Bronchial epithelial cell (primary cell): ENCODE data around the gene RAI1. TPM values are rescaled to one million over a fixed set of nuclear protein-coding genes. Genes with fewer than 3 reads are reported as not detected.

Experiments
- DNase-seq: peaks from one replicate; pipeline ENCODE4 v3.0.0-alpha.2; 2010; ENCODE audit warnings: low read depth
- FAIRE-seq: peaks from 2 replicates; lab custom pipeline; 2011; peaks lifted over from hg19 to GRCh38; lab: Jason Lieb, UNC
- H3K27me3 ChIP-seq: 2 replicates; pipeline ENCODE4 v1.5.1; 2011; ENCODE audit warnings: low read length; ENCODE audit not compliant: control insufficient read depth, insufficient read depth
- H3K36me3 ChIP-seq: 2 replicates; pipeline ENCODE4 v1.5.1; 2011; ENCODE audit warnings: low read length; ENCODE audit not compliant: control insufficient read depth, insufficient read depth
- H3K4me3 ChIP-seq: 2 replicates; pipeline ENCODE4 v1.5.1; 2011; ENCODE audit warnings: mild to moderate bottlenecking, low read depth, low read length, control low read depth
- total RNA-seq: library from RNA; depleted of rRNA; stranded (reverse); fragments of >200 nt; gene quantifications from 2 replicates; pipeline ENCODE4 v1.2.1, GENCODE V29; 2014
- TF ChIP-seq, protein P1 (sequence below): IDR thresholded peaks from 2 replicates; pipeline ENCODE4 v1.5.1; 2011; ENCODE audit warnings: mild to moderate bottlenecking, moderate library complexity, low read length, control low read depth, inconsistent platforms; ENCODE audit not compliant: insufficient read depth, severe bottlenecking

The RAI1 gene
- total RNA-seq, 1 donor from 2014 or later, result 7.4 TPM

DNA sequence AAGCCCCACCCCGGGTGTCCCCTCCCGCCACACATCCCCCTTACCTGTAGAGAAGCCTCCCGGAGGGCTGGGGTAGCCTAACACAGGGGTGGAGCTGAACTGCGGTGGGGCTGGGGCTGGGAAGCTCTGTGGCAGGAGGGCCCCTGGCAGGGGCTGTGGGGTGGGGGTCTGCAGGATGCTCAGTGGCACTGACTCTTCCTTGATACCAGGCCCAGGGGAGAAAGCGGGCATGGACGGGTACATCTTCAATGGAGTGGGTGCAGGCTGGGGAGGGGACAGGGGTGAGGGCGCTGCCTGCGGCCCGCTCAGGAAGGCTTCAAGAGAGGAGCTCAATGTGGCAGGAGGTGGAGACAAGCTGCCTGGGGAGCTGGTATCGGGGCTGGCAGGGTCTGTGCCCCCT lies 138.8 kb downstream of the RAI1 start:
- Histone ChIP-seq H3K4me3 (no peak overlapping the region), H3K36me3 (peaks cover 57% of the 10 kb centered on the region), H3K27me3 (no peaks in the 10 kb centered on the region)
- TF ChIP-seq, protein P1, sequence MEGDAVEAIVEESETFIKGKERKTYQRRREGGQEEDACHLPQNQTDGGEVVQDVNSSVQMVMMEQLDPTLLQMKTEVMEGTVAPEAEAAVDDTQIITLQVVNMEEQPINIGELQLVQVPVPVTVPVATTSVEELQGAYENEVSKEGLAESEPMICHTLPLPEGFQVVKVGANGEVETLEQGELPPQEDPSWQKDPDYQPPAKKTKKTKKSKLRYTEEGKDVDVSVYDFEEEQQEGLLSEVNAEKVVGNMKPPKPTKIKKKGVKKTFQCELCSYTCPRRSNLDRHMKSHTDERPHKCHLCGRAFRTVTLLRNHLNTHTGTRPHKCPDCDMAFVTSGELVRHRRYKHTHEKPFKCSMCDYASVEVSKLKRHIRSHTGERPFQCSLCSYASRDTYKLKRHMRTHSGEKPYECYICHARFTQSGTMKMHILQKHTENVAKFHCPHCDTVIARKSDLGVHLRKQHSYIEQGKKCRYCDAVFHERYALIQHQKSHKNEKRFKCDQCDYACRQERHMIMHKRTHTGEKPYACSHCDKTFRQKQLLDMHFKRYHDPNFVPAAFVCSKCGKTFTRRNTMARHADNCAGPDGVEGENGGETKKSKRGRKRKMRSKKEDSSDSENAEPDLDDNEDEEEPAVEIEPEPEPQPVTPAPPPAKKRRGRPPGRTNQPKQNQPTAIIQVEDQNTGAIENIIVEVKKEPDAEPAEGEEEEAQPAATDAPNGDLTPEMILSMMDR, result no peak
- FAIRE-seq (no peak), DNase-seq (no peak)

DNA sequence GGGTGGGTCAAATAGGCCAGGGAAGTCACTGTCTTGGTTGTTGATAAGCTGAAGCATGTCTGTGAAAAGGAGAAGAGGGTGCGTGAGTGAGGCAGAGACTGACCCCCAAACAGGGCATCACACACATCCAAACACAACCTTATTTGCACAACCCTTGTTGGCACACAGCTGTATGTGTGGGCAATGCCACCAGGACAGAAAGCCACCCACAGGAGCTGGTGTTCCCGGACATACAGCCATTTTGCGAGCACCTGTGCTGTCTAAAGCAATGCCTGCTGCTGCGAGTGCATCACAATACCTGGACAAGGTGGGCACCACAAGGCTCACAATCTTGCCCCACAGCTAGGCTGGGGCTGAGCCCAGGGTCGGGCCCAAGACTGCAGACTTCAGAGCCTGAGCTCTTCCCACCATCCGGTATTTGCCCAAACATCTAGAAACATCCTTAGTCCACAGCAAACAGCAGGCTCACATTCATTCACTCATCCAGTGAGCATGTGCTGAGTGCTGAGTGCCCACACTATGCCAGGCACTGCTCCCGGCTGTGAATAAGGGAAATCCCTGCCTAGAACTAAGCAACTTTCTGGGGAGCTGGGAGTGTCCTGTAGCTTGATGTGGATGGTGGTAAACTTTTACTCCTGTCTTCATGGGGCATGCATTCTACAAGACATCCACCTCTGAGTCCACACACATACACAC lies 139.4 kb downstream of the RAI1 start:
- H3K27me3 ChIP-seq, result no peaks in the 10 kb centered on the region
- no peak overlapping the region for H3K4me3 ChIP-seq
- peaks cover 52% of the 10 kb centered on the region for H3K36me3 ChIP-seq
- TF ChIP-seq, protein P1, result no peak
- DNase-seq, result no peak
- FAIRE-seq, result peak; percentile 47

DNA sequence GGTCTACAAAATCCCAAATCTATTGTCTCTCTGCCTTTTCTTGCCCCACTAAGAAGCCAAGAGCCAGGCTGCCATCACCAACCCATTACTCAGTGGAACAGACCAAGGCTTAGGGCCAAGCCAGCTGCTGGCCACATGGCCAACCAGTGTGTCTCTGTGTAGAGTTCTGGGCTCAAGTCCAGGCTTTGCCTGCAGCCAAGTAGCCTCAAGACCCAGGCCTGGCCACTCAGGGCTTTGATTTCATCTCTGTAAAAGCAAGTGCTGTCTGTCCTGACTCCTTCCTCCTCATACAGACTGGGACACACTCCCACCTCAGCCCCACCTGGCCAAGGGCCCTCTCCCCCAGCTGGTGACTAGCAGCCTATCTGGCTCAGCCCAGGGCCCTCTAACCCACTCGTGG lies 140.9 kb downstream of the RAI1 start:
- peaks cover 39% of the 10 kb centered on the region for H3K36me3 ChIP-seq
- TF ChIP-seq, protein P1, result no peak
- no peaks in the 10 kb centered on the region for H3K27me3 ChIP-seq
- peak overlapping the region; percentile 49 for H3K4me3 ChIP-seq
- FAIRE-seq, result no peak
- no peak for DNase-seq

DNA sequence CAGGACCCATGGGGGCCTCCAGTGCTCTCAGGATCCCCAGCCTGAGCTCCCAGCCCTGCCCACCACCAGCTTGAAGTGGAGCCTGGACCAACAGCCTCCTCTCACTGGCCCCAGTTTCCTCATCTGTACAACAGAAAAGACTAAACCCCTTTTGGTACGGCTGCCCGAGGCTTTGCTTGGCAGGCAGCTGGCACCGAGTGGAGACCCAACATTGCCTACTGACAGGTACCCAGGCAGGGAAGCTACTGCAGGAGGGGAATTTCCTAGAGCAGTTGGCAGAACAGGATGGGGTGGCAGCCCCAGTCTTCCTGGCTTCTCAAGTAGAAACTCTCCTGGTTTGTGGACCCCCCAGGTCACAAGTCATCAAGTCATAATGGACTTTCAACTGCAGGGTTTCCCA lies 141.4 kb downstream of the RAI1 start:
- H3K4me3 ChIP-seq, result peak overlapping the region; percentile 49
- peaks cover 36% of the 10 kb centered on the region for H3K36me3 ChIP-seq
- FAIRE-seq (no peak), DNase-seq (no peak)
- H3K27me3 ChIP-seq, result no peaks in the 10 kb centered on the region
- TF ChIP-seq, protein P1, result no peak

DNA sequence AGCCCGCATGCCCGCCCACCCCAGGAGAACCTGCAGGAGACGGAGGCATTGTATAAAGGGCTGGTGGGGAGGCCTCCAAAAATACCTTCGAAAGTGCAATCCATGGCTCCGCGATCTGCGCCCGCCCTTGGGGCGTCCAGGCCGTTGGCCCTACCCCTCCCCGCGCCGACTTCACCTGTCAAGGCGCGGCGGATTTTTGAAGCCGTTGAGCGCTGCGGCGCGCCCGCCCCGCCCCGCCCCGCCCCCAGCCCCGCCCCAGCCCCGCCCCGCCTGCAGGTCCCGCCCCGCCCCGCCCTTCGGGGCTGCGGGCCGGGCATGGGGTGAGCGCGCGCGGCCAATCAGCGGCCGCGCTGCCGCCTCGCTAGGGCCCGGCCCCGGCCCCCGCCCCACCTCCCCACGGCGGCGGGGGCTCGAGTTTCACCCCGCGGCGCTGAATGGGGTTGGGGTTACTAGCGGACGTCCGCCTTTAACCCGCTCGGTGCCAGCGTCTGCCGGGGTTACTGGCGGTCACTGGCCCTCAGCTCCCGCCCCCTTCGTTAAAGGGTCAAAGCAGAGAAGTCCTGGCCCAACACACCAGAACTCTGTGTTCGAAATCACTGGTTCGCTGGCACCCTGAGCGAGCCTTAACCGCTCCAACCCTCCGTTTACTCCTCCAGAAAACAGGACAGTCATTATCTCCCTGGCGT lies 142.3 kb downstream of the RAI1 start:
- H3K36me3 ChIP-seq, result peaks cover 31% of the 10 kb centered on the region
- H3K27me3 ChIP-seq, result no peaks in the 10 kb centered on the region
- peak overlapping the region; percentile 49 for H3K4me3 ChIP-seq
- DNase-seq, result peak; percentile 62
- TF ChIP-seq, protein P1, result no peak
- no peak for FAIRE-seq
